Mesothelial cell of epicardium (in vitro differentiated cells): ENCODE data around the gene SAMHD1. TPM values are rescaled to one million over a fixed set of nuclear protein-coding genes. Genes with fewer than 3 reads are reported as not detected.
A peak's percentile ranks its signal among the peaks of the same experiment; 100 is the strongest.

Source experiments
- DNase-seq, 2 experiments: peaks; one replicate each; pipeline ENCODE4 v3.0.0; 2021; ENCODE audit warnings: low spot score in 2 of 2; ENCODE audit not compliant: unreplicated experiment in 2 of 2
- H3K27ac Mint-ChIP-seq: 2 replicates; pipeline ENCODE4 v1.8.0; 2021; ENCODE audit warnings: mixed read lengths
- H3K27me3 Mint-ChIP-seq: 2 replicates; pipeline ENCODE4 v1.8.0; 2021; ENCODE audit warnings: low read depth, mixed read lengths
- H3K36me3 Mint-ChIP-seq: 2 replicates; pipeline ENCODE4 v1.8.0; 2021; ENCODE audit warnings: mixed read lengths
- H3K4me1 Mint-ChIP-seq: 2 replicates; pipeline ENCODE4 v1.8.0; 2021; ENCODE audit warnings: mixed read lengths
- H3K4me3 Mint-ChIP-seq: 2 replicates; pipeline ENCODE4 v1.8.0; 2021; ENCODE audit warnings: mild to moderate bottlenecking, moderate library complexity, mixed read lengths
- H3K9me3 Mint-ChIP-seq: 2 replicates; pipeline ENCODE4 v1.8.0; 2021; ENCODE audit warnings: mixed read lengths
- CTCF ChIP-seq: fragments of 200-600 bp; sonication (generic); IDR thresholded peaks from one replicate; pipeline ENCODE4 v1.5.0; 2021; ENCODE audit warnings: antibody characterized with exemption; ENCODE audit not compliant: unreplicated experiment
- total RNA-seq: library from RNA; stranded (reverse); gene quantifications from 3 replicates; pipeline ENCODE4 v1.2.1, GENCODE V29; 2021

Gene SAMHD1
- total RNA-seq, 1 donor from 2014 or later = 11.0 TPM

GRCh38 chr20:36927704-36928103, 23.8 kb downstream of the SAMHD1 start:
- H3K4me3 Mint-ChIP-seq = no peak overlapping the region
- no peaks in the 10 kb centered on the region for H3K27me3 Mint-ChIP-seq
- H3K9me3 Mint-ChIP-seq = no peaks in the 10 kb centered on the region
- H3K27ac Mint-ChIP-seq = no peak overlapping the region
- DNase-seq = no peak
- no peak for TF ChIP-seq CTCF
- H3K4me1 Mint-ChIP-seq = peaks cover 8% of the 10 kb centered on the region
- H3K36me3 Mint-ChIP-seq = peaks cover 4% of the 10 kb centered on the region

GRCh38 chr20:36926653-36927200, 24.8 kb downstream of the SAMHD1 start:
- Mint-ChIP-seq H3K27ac (no peak overlapping the region), H3K36me3 (peaks cover 4% of the 10 kb centered on the region), H3K9me3 (no peaks in the 10 kb centered on the region), H3K4me3 (no peak overlapping the region), H3K4me1 (peaks cover 8% of the 10 kb centered on the region), H3K27me3 (no peaks in the 10 kb centered on the region)
- no peak for TF ChIP-seq CTCF
- no peak for DNase-seq

- Mint-ChIP-seq H3K4me3 (no peak overlapping the region), H3K27ac (no peak overlapping the region), H3K9me3 (no peaks in the 10 kb centered on the region), H3K27me3 (no peaks in the 10 kb centered on the region), H3K36me3 (peaks cover 4% of the 10 kb centered on the region), H3K4me1 (peaks cover 8% of the 10 kb centered on the region)
- TF ChIP-seq CTCF = no peak
- no peak for DNase-seq
Measured at GRCh38 chr20:36925234-36925633, 26.3 kb downstream of the SAMHD1 start.

GRCh38 chr20:36924167-36925045, 27.1 kb downstream of the SAMHD1 start:
- TF ChIP-seq CTCF = no peak
- Mint-ChIP-seq H3K36me3 (peaks cover 4% of the 10 kb centered on the region), H3K4me3 (no peak overlapping the region), H3K9me3 (no peaks in the 10 kb centered on the region), H3K27me3 (no peaks in the 10 kb centered on the region), H3K27ac (peak overlapping the region; percentile 8), H3K4me1 (peaks cover 8% of the 10 kb centered on the region)
- DNase-seq = no peak

- no peaks in the 10 kb centered on the region for H3K27me3 Mint-ChIP-seq
- no peak overlapping the region for H3K4me3 Mint-ChIP-seq
- no peak for TF ChIP-seq CTCF
- H3K36me3 Mint-ChIP-seq = no peaks in the 10 kb centered on the region
- H3K9me3 Mint-ChIP-seq = no peaks in the 10 kb centered on the region
- no peak for DNase-seq
- peaks cover 8% of the 10 kb centered on the region for H3K4me1 Mint-ChIP-seq
- H3K27ac Mint-ChIP-seq = no peak overlapping the region
Measured at GRCh38 chr20:36920334-36920730, 31.2 kb downstream of the SAMHD1 start.
